Measurements from ENCODE around the gene RGL4. TPM values are rescaled to one million over a fixed set of nuclear protein-coding genes. Genes with fewer than 3 reads are reported as not detected.

Gene RGL4
- not detected in 5 replicates for total RNA-seq (2022; extraction: Qiagen RNA extraction)

GRCh38 chr22:23690713-23691112 is at the start of gene RGL4:
TSS of gene RGL4 (plus strand) at chr22:23691013. CDS start at chr22:23692031, 1,018 bp downstream.

Other genes starting within 250 kb of the RGL4 start
- not detected in 5 replicates for gene IGLL1, start 110.7 kb upstream of the RGL4 start, total RNA-seq (2022; extraction: Qiagen RNA extraction)
- gene DRICH1, start 58.7 kb upstream of the RGL4 start, total RNA-seq (2022; extraction: Qiagen RNA extraction), result 0.11 to 0.41 TPM (median 0.12 TPM) in 4 of 5 replicates, not detected in the other
- 1.1 to 1.5 TPM (median 1.3 TPM) in 5 replicates for gene ZNF70, start 60.1 kb downstream of the RGL4 start, total RNA-seq (2022; extraction: Qiagen RNA extraction)
- 0.33 to 1.2 TPM (median 0.80 TPM) in 5 replicates for gene VPREB3, start 63.4 kb downstream of the RGL4 start, total RNA-seq (2022; extraction: Qiagen RNA extraction)
- not detected in 5 replicates for gene C22orf15, start 72.0 kb downstream of the RGL4 start, total RNA-seq (2022; extraction: Qiagen RNA extraction)
- 92.9 to 197 TPM (median 166 TPM) in 5 replicates for gene CHCHD10, start 77.0 kb downstream of the RGL4 start, total RNA-seq (2022; extraction: Qiagen RNA extraction)
- 0.13 to 0.24 TPM (median 0.15 TPM) in 5 replicates for gene MMP11, start 81.8 kb downstream of the RGL4 start, total RNA-seq (2022; extraction: Qiagen RNA extraction)
- gene SMARCB1, start 96.0 kb downstream of the RGL4 start, total RNA-seq (2022; extraction: Qiagen RNA extraction), result 49.6 to 56.0 TPM (median 54.7 TPM) in 5 replicates
- gene DERL3, start 148.0 kb downstream of the RGL4 start, total RNA-seq (2022; extraction: Qiagen RNA extraction), result 0.35 to 0.88 TPM (median 0.74 TPM) in 5 replicates
- 7.9 to 11.3 TPM (median 10.2 TPM) in 5 replicates for gene SLC2A11, start 166.9 kb downstream of the RGL4 start, total RNA-seq (2022; extraction: Qiagen RNA extraction)
- gene MIF, start 203.4 kb downstream of the RGL4 start, total RNA-seq (2022; extraction: Qiagen RNA extraction), result 512 to 892 TPM (median 860 TPM) in 5 replicates

Measured in A549 treated with dexamethasone at 1 μM for 4 hours (cell line).